Tibial artery (tissue), 4 donors: ENCODE measurements around the gene GLIS1.
A peak's percentile ranks its signal among the peaks of the same experiment; 100 is the strongest.

ENCODE experiments used
- DNase-seq, 2 donors: peaks; one replicate each; pipeline ENCODE4 v3.0.0-alpha.2; 2019
- H3K27ac ChIP-seq, 2 donors: fragments of 200-600 bp; sonication (generic) in 1 of 2; 1 replicate in 1 of 2; 2 replicates in 1 of 2; pipeline ENCODE4 v1.5.1; 2018 to 2019; ENCODE audit warnings: mild to moderate bottlenecking in 1 of 2
- H3K27me3 ChIP-seq, 2 donors: fragments of 200-600 bp; sonication (generic) in 1 of 2; one replicate each; pipeline versions ENCODE4 v1.5.1 to v1.6.0; 2016 to 2019
- H3K36me3 ChIP-seq, 3 donors: fragments of 200-600 bp; sonication (generic) in 2 of 3; one replicate each; pipeline ENCODE4 v1.5.1; 2016 to 2019; ENCODE audit warnings: mild to moderate bottlenecking in 2 of 3
- H3K4me1 ChIP-seq, 4 donors: fragments of 200-600 bp; sonication (generic) in 2 of 4; 1 replicate in 3 of 4; 2 replicates in 1 of 4; pipeline ENCODE4 v1.5.1; 2016 to 2019
- H3K4me3 ChIP-seq, 2 donors: fragments of 200-600 bp; sonication (generic) in 1 of 2; 1 replicate in 1 of 2; 2 replicates in 1 of 2; pipeline ENCODE4 v1.5.1; 2018 to 2019; ENCODE audit warnings: mild to moderate bottlenecking in 2 of 2
- H3K9me3 ChIP-seq, 3 donors: fragments of 200-600 bp; sonication (generic) in 1 of 3; one replicate each; pipeline ENCODE4 v1.5.1; 2016 to 2019
- intact Hi-C: fragments of 100-400 bp; cut with DNase I; formaldehyde crosslinking; loops from one replicate; pipeline ENCODE4 v1.15.0; 2023; ENCODE audit warnings: low total_unique reads
- TF ChIP-seq, protein P1 (sequence below), 2 experiments: fragments of 200-600 bp in 1 of 2; fragments of 450-650 bp in 1 of 2; IDR thresholded peaks; one replicate each; pipeline ENCODE4 v1.5.1; 2017 to 2019; ENCODE audit warnings: antibody characterized with exemption in 2 of 2, mild to moderate bottlenecking in 1 of 2, moderate library complexity in 1 of 2

Gene GLIS1

DNA sequence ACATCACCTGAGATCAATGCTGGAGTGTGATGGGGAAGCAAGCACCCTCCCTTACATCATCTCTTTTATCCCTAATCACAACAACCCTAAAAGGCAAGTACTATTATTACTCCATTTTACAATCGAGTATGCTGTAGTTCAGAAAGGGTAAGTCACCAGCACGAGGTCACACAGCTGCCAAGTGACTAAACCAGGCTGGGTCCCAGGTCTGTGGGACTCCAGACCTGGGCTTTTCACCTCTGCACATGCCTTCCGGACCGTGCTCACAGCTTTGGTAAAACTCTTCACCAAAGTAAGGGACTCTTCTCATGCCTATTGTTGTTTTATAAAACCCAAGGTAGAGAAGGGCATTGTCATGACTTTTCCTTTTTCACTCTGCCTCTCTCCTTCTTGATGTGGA is 148.9 kb downstream of the GLIS1 start:
- DNase-seq = peak in 1 of 2 donors; percentile 46
- Histone ChIP-seq H3K4me1 (peaks cover 0 to 4% (median 0%) of the 10 kb centered on the region in 4 donors), H3K4me3 (no peak overlapping the region), H3K36me3 (no peaks in the 10 kb centered on the region), H3K9me3 (no peaks in the 10 kb centered on the region), H3K27me3 (peaks cover 0 to 5% of the 10 kb centered on the region in 2 donors), H3K27ac (no peak overlapping the region)
- intact Hi-C loops = no loop called here
- TF ChIP-seq, protein P1, sequence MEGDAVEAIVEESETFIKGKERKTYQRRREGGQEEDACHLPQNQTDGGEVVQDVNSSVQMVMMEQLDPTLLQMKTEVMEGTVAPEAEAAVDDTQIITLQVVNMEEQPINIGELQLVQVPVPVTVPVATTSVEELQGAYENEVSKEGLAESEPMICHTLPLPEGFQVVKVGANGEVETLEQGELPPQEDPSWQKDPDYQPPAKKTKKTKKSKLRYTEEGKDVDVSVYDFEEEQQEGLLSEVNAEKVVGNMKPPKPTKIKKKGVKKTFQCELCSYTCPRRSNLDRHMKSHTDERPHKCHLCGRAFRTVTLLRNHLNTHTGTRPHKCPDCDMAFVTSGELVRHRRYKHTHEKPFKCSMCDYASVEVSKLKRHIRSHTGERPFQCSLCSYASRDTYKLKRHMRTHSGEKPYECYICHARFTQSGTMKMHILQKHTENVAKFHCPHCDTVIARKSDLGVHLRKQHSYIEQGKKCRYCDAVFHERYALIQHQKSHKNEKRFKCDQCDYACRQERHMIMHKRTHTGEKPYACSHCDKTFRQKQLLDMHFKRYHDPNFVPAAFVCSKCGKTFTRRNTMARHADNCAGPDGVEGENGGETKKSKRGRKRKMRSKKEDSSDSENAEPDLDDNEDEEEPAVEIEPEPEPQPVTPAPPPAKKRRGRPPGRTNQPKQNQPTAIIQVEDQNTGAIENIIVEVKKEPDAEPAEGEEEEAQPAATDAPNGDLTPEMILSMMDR (IDR thresholded peaks at IDR 0.05) = no peak

DNA sequence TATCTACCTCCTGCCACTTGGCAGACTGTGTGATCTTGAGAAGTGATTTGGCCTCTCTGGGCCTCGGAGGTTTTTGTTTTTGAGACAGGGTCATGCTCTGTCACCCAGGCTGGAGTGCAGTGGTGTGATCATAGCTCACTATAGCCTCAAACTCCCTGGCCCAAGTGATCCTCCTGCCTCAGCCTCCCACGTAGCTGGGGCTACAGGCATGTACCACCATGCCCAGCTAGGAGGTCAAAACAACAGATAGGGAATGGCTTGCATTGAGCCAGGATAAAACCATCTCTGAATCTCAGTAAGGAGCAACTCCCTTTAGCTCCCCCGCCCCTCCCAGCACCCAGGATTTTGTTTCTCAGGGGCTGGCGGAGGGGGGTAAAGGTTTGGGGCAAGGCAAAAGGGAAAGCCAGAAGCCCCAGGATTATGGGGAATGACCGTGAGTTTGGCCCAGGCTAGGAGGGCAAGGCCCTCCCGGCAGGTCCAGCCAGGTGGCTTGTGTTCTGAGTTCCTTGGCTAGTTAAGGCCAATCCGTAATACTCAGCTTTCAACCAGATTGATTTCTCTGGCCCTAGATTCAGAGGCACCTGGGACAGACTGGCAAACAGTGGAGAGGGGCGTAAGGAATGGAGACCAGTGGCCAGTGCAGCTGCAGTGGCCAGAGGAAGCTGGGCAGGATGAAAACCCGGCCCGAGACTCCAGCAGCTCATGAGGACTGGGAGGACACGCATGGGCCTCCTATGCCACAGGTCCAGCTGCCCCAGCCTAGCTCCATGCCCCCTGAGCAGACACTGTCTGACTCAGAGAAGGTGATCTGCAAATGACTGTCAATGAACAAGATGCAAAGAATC is 149.7 kb downstream of the GLIS1 start:
- no peaks in the 10 kb centered on the region for H3K36me3 ChIP-seq
- intact Hi-C loops = no loop called here
- no peaks in the 10 kb centered on the region for H3K9me3 ChIP-seq
- H3K4me3 ChIP-seq = no peak overlapping the region
- peak in 1 of 2 donors; percentile 42 for DNase-seq
- peaks cover 0 to 4% of the 10 kb centered on the region in 2 donors for H3K27me3 ChIP-seq
- TF ChIP-seq, protein P1 (IDR thresholded peaks at IDR 0.05) = no peak
- H3K27ac ChIP-seq = no peak overlapping the region
- H3K4me1 ChIP-seq = peaks cover 0 to 4% (median 0%) of the 10 kb centered on the region in 4 donors

DNA sequence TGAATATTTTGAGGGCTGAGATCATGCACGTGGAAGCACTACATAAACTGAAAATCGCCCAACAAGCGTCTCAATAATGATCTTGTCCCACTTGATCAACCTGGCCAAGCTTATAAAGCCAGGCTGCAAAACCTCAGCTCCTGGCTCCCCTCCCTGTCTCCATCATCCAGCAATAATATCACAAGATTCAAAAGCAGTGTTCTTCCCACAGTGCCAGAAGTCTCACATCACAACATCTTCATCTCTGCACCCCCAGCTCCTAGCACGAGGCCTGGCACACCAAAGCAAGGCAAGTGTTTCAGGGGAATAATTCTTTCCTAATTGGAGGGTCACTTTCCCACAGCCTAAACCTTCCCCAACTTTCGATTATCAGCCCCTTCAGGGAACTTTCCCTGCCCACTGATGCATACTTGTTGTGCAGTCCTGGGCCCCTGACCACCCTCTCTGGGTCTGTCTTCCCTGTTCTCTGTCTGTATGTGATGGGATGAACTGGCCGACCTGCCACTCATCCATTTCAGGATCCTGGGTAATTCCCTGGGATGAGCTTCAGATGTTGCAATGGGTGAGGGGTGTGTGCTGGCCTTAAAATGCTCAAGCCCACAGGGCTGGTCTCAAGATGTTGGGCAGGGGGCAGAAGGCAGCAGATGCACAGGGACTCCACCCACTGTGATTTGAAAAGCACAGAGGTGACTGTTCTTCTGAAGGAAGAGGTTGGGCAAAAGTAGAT is 150.7 kb downstream of the GLIS1 start:
- TF ChIP-seq, protein P1 (IDR thresholded peaks at IDR 0.05) = no peak
- no peak overlapping the region for H3K4me3 ChIP-seq
- no peaks in the 10 kb centered on the region for H3K36me3 ChIP-seq
- no peaks in the 10 kb centered on the region for H3K27me3 ChIP-seq
- H3K27ac ChIP-seq = no peak overlapping the region
- no peaks in the 10 kb centered on the region for H3K9me3 ChIP-seq
- H3K4me1 ChIP-seq = peaks cover 0 to 4% (median 0%) of the 10 kb centered on the region in 4 donors
- intact Hi-C loops = no loop called here
- DNase-seq = peak in 1 of 2 donors; percentile 37

DNA sequence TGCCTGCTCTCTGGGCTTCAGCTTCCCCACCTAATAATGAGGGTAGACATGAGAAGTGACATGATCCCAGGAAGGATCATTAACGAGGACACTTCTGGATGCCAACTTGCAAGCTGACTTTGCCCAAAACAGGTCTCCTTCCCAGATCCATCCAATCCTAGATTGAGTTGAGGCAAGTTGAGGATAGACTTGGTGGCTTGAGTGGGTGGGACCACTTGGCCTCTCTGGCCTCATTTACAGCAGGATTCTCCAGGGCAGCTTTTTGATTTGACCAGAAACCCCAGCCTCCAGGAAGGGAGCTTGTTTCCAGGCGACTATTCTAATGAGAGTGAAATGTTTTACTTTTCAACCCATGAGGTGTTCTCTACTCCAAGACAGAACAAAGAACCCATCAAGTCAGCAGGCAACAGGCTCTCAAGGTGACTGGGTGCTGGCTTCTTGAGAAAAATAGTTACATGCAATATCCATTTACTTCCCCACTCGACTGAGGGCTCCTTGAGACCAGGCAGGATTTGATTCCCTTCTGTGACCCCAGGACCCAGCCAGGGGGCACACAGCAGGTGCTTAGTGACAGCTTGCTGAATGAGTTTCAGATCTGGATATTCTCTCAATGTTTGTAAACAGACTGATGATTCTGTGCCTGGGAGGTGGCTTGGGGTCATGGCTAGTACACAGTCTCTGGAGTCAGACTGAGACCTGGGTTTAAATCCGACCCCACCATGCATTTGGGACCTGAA is 151.5 kb downstream of the GLIS1 start:
- no peaks in the 10 kb centered on the region for H3K36me3 ChIP-seq
- DNase-seq = no peak
- intact Hi-C loops = no loop called here

DNA sequence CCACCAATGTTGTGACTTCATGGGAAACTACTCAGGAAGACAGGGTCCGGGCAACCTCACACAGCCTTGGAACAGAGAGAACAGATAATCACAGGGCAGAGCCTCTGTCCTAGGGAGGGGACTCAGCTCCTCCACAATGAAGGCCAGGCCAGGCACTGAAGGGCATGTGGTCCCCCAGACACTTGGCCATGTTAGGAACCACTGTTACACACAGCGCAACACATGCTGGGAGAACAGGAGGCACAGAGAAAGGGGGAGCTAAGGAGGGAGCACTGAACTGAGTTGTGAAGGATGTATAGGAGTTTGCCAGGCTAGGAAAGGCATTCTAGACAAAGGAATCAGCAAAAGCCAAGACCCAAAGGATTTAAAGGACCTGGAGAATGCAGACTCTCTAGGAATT is 152.2 kb downstream of the GLIS1 start:
- no peak for DNase-seq
- no peaks in the 10 kb centered on the region for H3K4me1 ChIP-seq
- H3K4me3 ChIP-seq = no peak overlapping the region
- H3K27me3 ChIP-seq = no peaks in the 10 kb centered on the region
- intact Hi-C loops = no loop called here
- TF ChIP-seq, protein P1 (IDR thresholded peaks at IDR 0.05) = no peak
- H3K27ac ChIP-seq = no peak overlapping the region
- no peaks in the 10 kb centered on the region for H3K36me3 ChIP-seq
- H3K9me3 ChIP-seq = no peaks in the 10 kb centered on the region

More for the DNA sequence above, 151.5 kb downstream of the GLIS1 start:
- Histone ChIP-seq H3K27me3 (no peaks in the 10 kb centered on the region), H3K4me1 (no peaks in the 10 kb centered on the region), H3K9me3 (no peaks in the 10 kb centered on the region), H3K27ac (no peak overlapping the region), H3K4me3 (no peak overlapping the region)
- TF ChIP-seq, protein P1 (IDR thresholded peaks at IDR 0.05) = no peak
